Transverse colon (tissue), 4 donors: ENCODE data around the gene USP7. TPM values are rescaled to one million over a fixed set of nuclear protein-coding genes. Genes with fewer than 3 reads are reported as not detected.

Experiments used
- DNase-seq: peaks from one replicate; pipeline ENCODE4 v3.0.0-alpha.2; 2019
- H3K27ac ChIP-seq, 4 donors: fragments of 200-600 bp; sonication (generic); 2 replicates each; pipeline ENCODE4 v1.5.1; 2016 to 2018; ENCODE audit warnings: inconsistent platforms in 4 of 4
- H3K27me3 ChIP-seq: fragments of 200-600 bp; sonication (generic); 2 replicates; pipeline ENCODE4 v1.5.1; 2017; ENCODE audit warnings: inconsistent platforms
- H3K36me3 ChIP-seq, 4 donors: fragments of 200-600 bp; sonication (generic); 2 replicates each; pipeline ENCODE4 v1.5.1; 2017 to 2019; ENCODE audit warnings: inconsistent platforms in 4 of 4
- H3K4me1 ChIP-seq, 4 donors: fragments of 200-600 bp; sonication (generic); 2 replicates each; pipeline ENCODE4 v1.5.1; 2017 to 2020; ENCODE audit warnings: inconsistent platforms in 4 of 4
- H3K4me3 ChIP-seq, 4 donors: fragments of 200-600 bp; sonication (generic); 1 replicate in 1 of 4; 2 replicates in 3 of 4; pipeline versions ENCODE4 v1.5.1 to v1.6.1; 2017 to 2019; ENCODE audit warnings: inconsistent platforms in 4 of 4
- H3K9me3 ChIP-seq, 2 donors: fragments of 200-600 bp; sonication (generic); 2 replicates each; pipeline ENCODE4 v1.5.1; 2017 to 2019; ENCODE audit warnings: inconsistent platforms in 2 of 2
- CTCF ChIP-seq, 5 experiments: fragments of 200-600 bp in 3 of 5; fragments of 450-650 bp in 2 of 5; sonication (generic) in 3 of 5; IDR thresholded peaks; 1 replicate in 2 of 5; 2 replicates in 3 of 5; pipeline ENCODE4 v1.5.1; 2016 to 2017; ENCODE audit warnings: antibody characterized with exemption in 5 of 5, inconsistent platforms in 3 of 5, mild to moderate bottlenecking in 2 of 5, moderate library complexity in 1 of 5
- EP300 ChIP-seq: sonication (generic); formaldehyde crosslinking; IDR thresholded peaks from one replicate; pipeline ENCODE4 v1.6.1; 2017; ENCODE audit warnings: antibody characterized with exemption, low read depth
- POLR2A ChIP-seq: fragments of 450-650 bp; IDR thresholded peaks from one replicate; pipeline ENCODE4 v1.6.1; 2016; ENCODE audit warnings: antibody characterized with exemption, mild to moderate bottlenecking, moderate library complexity
- POLR2AphosphoS5 ChIP-seq, 3 donors: sonication (generic); formaldehyde crosslinking; IDR thresholded peaks; one replicate each; pipeline ENCODE4 v1.6.1; 2016; ENCODE audit warnings: antibody characterized with exemption in 3 of 3
- WGBS, 2 donors: methylation state at CpG; one replicate each; pipeline ENCODE4 v1.1.5; 2018; ENCODE audit warnings: low coverage in 1 of 2; 5-methylcytosine and 5-hydroxymethylcytosine counted together
- in situ Hi-C, 4 donors: fragments of 200-750 bp; cut with MboI; loops; one replicate each; pipeline versions ENCODE4 v1.15.0 to v1.15.1; 2017; ENCODE audit warnings: low sequenced_read_pairs in 3 of 4, low pct_ligation_motif_present in 1 of 4, low pct_unique_long_range_greater_than_20kb in 1 of 4
- intact Hi-C: fragments of 100-400 bp; cut with DNase I; formaldehyde crosslinking; loops from one replicate; pipeline ENCODE4 v1.15.1; 2023; ENCODE audit warnings: low total_unique reads
- total RNA-seq, 4 donors: library from RNA; depleted of rRNA; stranded (reverse); fragments of >200 nt; gene quantifications; one replicate each; pipeline ENCODE4 v1.1.0, GENCODE V29; 2016

Gene USP7
- total RNA-seq, 4 donors from 2014 or later, result 72.9 to 419 (median 158) TPM

GRCh38 chr16:8957509-8958157 is 6.1 kb downstream of the USP7 start:
- no peaks in the 10 kb centered on the region for H3K9me3 ChIP-seq
- H3K27me3 ChIP-seq, result no peaks in the 10 kb centered on the region
- TF ChIP-seq POLR2AphosphoS5 (IDR thresholded peaks at IDR 0.05) (no peak), POLR2A (no peak), EP300 (no peak), CTCF (IDR thresholded peaks at IDR 0.05) (no peak)
- H3K4me1 ChIP-seq, result peaks cover 66 to 90% (median 83%) of the 10 kb centered on the region in 4 donors
- intact Hi-C loops (no loop called here), in situ Hi-C loops (no loop called here)
- DNase-seq, result peak; percentile 41
- no peaks in the 10 kb centered on the region for H3K36me3 ChIP-seq
- WGBS, 2 donors, result 22 to 33% methylated on average over 8 to 9 of the region's 9 CpGs
- peak overlapping the region; percentile 88 to 93 (median 91) for H3K27ac ChIP-seq
- H3K4me3 ChIP-seq, result peak overlapping the region in 1 of 4 donors; percentile 26

GRCh38 chr16:8957063-8957397 is 6.7 kb downstream of the USP7 start:
- DNase-seq, result no peak
- Histone ChIP-seq H3K27ac (peak overlapping the region; percentile 88 to 93 (median 91)), H3K4me1 (peaks cover 66 to 92% (median 86%) of the 10 kb centered on the region in 4 donors), H3K27me3 (no peaks in the 10 kb centered on the region), H3K4me3 (no peak overlapping the region), H3K36me3 (no peaks in the 10 kb centered on the region), H3K9me3 (no peaks in the 10 kb centered on the region)
- in situ Hi-C loops, result no loop called here
- TF ChIP-seq POLR2A (no peak), POLR2AphosphoS5 (IDR thresholded peaks at IDR 0.05) (no peak), EP300 (no peak), CTCF (IDR thresholded peaks at IDR 0.05) (no peak)
- 41 to 60% methylated on average over 2 of the region's 2 CpGs for WGBS, 2 donors
- intact Hi-C loops, result no loop called here

- Histone ChIP-seq H3K36me3 (no peaks in the 10 kb centered on the region), H3K9me3 (no peaks in the 10 kb centered on the region), H3K27ac (peak overlapping the region; percentile 88 to 93 (median 91)), H3K27me3 (no peaks in the 10 kb centered on the region), H3K4me1 (peaks cover 66 to 92% (median 86%) of the 10 kb centered on the region in 4 donors), H3K4me3 (no peak overlapping the region)
- DNase-seq, result no peak
- TF ChIP-seq POLR2AphosphoS5 (IDR thresholded peaks at IDR 0.05) (no peak), EP300 (no peak), CTCF (IDR thresholded peaks at IDR 0.05) (no peak), POLR2A (no peak)
- intact Hi-C loops (no loop called here), in situ Hi-C loops (no loop called here)
- 53% methylated on average over 8 to 21 of the region's 21 CpGs for WGBS, 2 donors
These were observed 7.2 kb downstream of the USP7 start for GRCh38 chr16:8956265-8957062.

- Histone ChIP-seq H3K27me3 (no peaks in the 10 kb centered on the region), H3K4me1 (peaks cover 66 to 92% (median 86%) of the 10 kb centered on the region in 4 donors), H3K4me3 (no peak overlapping the region), H3K36me3 (no peaks in the 10 kb centered on the region), H3K9me3 (no peaks in the 10 kb centered on the region), H3K27ac (peak overlapping the region; percentile 88 to 93 (median 91))
- no peak for DNase-seq
- in situ Hi-C loops (no loop called here), intact Hi-C loops (no loop called here)
- WGBS, 2 donors, result 0 to 37% methylated on average over 1 to 2 of the region's 2 CpGs
- TF ChIP-seq CTCF (IDR thresholded peaks at IDR 0.05), result no peak
- TF ChIP-seq POLR2AphosphoS5 (IDR thresholded peaks at IDR 0.05), result peak in 1 of 3 donors; percentile 31
These were observed 7.9 kb downstream of the USP7 start for GRCh38 chr16:8955828-8956227.
